ENCODE data around the gene PIK3CD. TPM values are rescaled to one million over a fixed set of nuclear protein-coding genes. Genes with fewer than 3 reads are reported as not detected.
A peak's percentile ranks its signal among the peaks of the same experiment; 100 is the strongest.

The PIK3CD gene
- total RNA-seq, 1 experiment from 2014 or later = 4.5 TPM

- ATAC-seq (peak; percentile 52), DNase-seq (no peak)
- Histone ChIP-seq H3K79me2 (ENCODE audit: low read length) (no peaks in the 10 kb centered on the region), H3K9me2 (replicated peaks; ENCODE audit: low read length) (no peaks in the 10 kb centered on the region), H4K20me1 (ENCODE audit: low read length) (no peaks in the 10 kb centered on the region), H3K4me2 (ENCODE audit: low read length) (no peak overlapping the region), H3K36me3 (ENCODE audit: low read depth, low read length) (no peaks in the 10 kb centered on the region), H3K4me3 (ENCODE audit: low read length) (no peak overlapping the region), H3K27me3 (ENCODE audit: low read length) (peaks cover 28% of the 10 kb centered on the region; the same call in 1 of the 2 replicates), H3K9ac (ENCODE audit: low read length) (no peak overlapping the region), H2AFZ (ENCODE audit: low read length) (no peak overlapping the region), H3K4me1 (ENCODE audit: insufficient read depth, low read length) (no peaks in the 10 kb centered on the region), H3K9me3 (ENCODE audit: low read length) (no peaks in the 10 kb centered on the region), H3F3A (ENCODE audit: low read length, unreplicated experiment) (no peaks in the 10 kb centered on the region), H3K27ac (ENCODE audit: low read length) (no peak overlapping the region)
- intact Hi-C loops (cut with micrococcal nuclease) = no loop called here
- no TSS peak for BruUV-seq (replicated peaks)
- POLR2A ChIA-PET (ENCODE audit: unreplicated experiment) = no interaction called here
- CTCF ChIA-PET = no interaction called here
- TF ChIP-seq EZH2 (IDR thresholded peaks at IDR 0.05; ENCODE audit: low read length, unreplicated experiment) = no peak
- no peak for TF ChIP-seq CTCF (conservative IDR thresholded peaks at IDR 0.05; ENCODE audit: low read depth, low read length)
- no peak for TF ChIP-seq EZH2phosphoT487 (IDR thresholded peaks at IDR 0.05; ENCODE audit: borderline replicate concordance, low read length)
Observed at GRCh38 chr1:9649769-9650168, 1.8 kb upstream of the PIK3CD start.

GRCh38 chr1:9651220-9651564, 339 bp upstream of the PIK3CD start:
- ChIA-PET POLR2A (ENCODE audit: unreplicated experiment) (no interaction called here), CTCF (no interaction called here)
- H3K9me3 ChIP-seq (ENCODE audit: low read length) = no peaks in the 10 kb centered on the region
- H3K9me2 ChIP-seq (replicated peaks; ENCODE audit: low read length) = no peaks in the 10 kb centered on the region
- H3K27me3 ChIP-seq (ENCODE audit: low read length) = peaks cover 28% of the 10 kb centered on the region; the same call in 1 of the 2 replicates
- no peak overlapping the region for H3K27ac ChIP-seq (ENCODE audit: low read length)
- no peaks in the 10 kb centered on the region for H3K36me3 ChIP-seq (ENCODE audit: low read depth, low read length)
- H3F3A ChIP-seq (ENCODE audit: low read length, unreplicated experiment) = no peaks in the 10 kb centered on the region
- H3K9ac ChIP-seq (ENCODE audit: low read length) = no peak overlapping the region
- H4K20me1 ChIP-seq (ENCODE audit: low read length) = no peaks in the 10 kb centered on the region
- no TSS peak for BruUV-seq (replicated peaks)
- TF ChIP-seq EZH2phosphoT487 (IDR thresholded peaks at IDR 0.05; ENCODE audit: borderline replicate concordance, low read length) (no peak), EZH2 (IDR thresholded peaks at IDR 0.05; ENCODE audit: low read length, unreplicated experiment) (no peak), CTCF (conservative IDR thresholded peaks at IDR 0.05; ENCODE audit: low read depth, low read length) (no peak)
- no peaks in the 10 kb centered on the region for H3K79me2 ChIP-seq (ENCODE audit: low read length)
- H3K4me2 ChIP-seq (ENCODE audit: low read length) = peak overlapping the region; percentile 81
- intact Hi-C loops (cut with micrococcal nuclease) = no loop called here
- DNase-seq (no peak), ATAC-seq (no peak)
- H2AFZ ChIP-seq (ENCODE audit: low read length) = peak overlapping the region; percentile 37; the same call in 1 of the 2 replicates
- no peaks in the 10 kb centered on the region for H3K4me1 ChIP-seq (ENCODE audit: insufficient read depth, low read length)
- peak overlapping the region; percentile 62 for H3K4me3 ChIP-seq (ENCODE audit: low read length)

- H3K4me1 ChIP-seq (ENCODE audit: insufficient read depth, low read length) = no peaks in the 10 kb centered on the region
- peak overlapping the region; percentile 81 for H3K4me2 ChIP-seq (ENCODE audit: low read length)
- no peaks in the 10 kb centered on the region for H4K20me1 ChIP-seq (ENCODE audit: low read length)
- no peak overlapping the region for H3K27ac ChIP-seq (ENCODE audit: low read length)
- H3K36me3 ChIP-seq (ENCODE audit: low read depth, low read length) = no peaks in the 10 kb centered on the region
- DNase-seq (no peak), ATAC-seq (no peak)
- BruUV-seq (replicated peaks) = no TSS peak
- no peaks in the 10 kb centered on the region for H3K79me2 ChIP-seq (ENCODE audit: low read length)
- H3K4me3 ChIP-seq (ENCODE audit: low read length) = peak overlapping the region; percentile 62
- H3K9me3 ChIP-seq (ENCODE audit: low read length) = no peaks in the 10 kb centered on the region
- peak overlapping the region; percentile 37; the same call in 1 of the 2 replicates for H2AFZ ChIP-seq (ENCODE audit: low read length)
- H3K9ac ChIP-seq (ENCODE audit: low read length) = no peak overlapping the region
- ChIA-PET POLR2A (ENCODE audit: unreplicated experiment) (no interaction called here), CTCF (no interaction called here)
- H3K9me2 ChIP-seq (replicated peaks; ENCODE audit: low read length) = no peaks in the 10 kb centered on the region
- peaks cover 28% of the 10 kb centered on the region; the same call in 1 of the 2 replicates for H3K27me3 ChIP-seq (ENCODE audit: low read length)
- no peaks in the 10 kb centered on the region for H3F3A ChIP-seq (ENCODE audit: low read length, unreplicated experiment)
- intact Hi-C loops (cut with micrococcal nuclease) = no loop called here
- no peak for TF ChIP-seq EZH2 (IDR thresholded peaks at IDR 0.05; ENCODE audit: low read length, unreplicated experiment)
- no peak for TF ChIP-seq CTCF (conservative IDR thresholded peaks at IDR 0.05; ENCODE audit: low read depth, low read length)
Observed at GRCh38 chr1:9652379-9653209, 1.1 kb downstream of the PIK3CD start.
